NCI-H1930 (cell line): ENCODE data around the gene ACLY.
"Not testable (repeated sequence)": the region's sequence is repeated elsewhere in the genome, so short reads cannot be mapped to it uniquely, and the experiment has no call there.

Experiments
- DNase-seq, 2 experiments: peaks; one replicate each; lab custom pipeline; 2025; lab: John Stamatoyannopoulos, UW

ACLY gene

DNA sequence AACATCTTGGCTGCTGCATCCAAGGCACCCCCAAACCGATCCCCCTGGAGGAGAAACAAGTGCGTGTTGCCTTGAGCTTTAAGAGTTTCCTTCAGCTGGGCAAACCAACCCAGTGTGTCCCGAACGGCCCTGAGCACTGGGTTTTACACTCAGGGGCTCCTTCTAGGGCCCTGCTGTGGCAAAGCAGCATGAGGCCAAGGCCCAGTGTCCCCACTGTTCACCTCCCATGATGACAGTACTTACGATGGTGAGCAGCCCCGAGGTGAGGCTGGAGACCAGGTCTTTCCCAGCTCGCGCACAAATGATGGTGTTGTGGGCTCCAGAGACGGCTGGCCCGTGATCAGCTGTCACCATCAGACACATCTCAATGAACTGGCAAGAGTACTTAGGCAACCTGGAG, 47.0 kb downstream of the ACLY start:
- no peak for DNase-seq

DNA sequence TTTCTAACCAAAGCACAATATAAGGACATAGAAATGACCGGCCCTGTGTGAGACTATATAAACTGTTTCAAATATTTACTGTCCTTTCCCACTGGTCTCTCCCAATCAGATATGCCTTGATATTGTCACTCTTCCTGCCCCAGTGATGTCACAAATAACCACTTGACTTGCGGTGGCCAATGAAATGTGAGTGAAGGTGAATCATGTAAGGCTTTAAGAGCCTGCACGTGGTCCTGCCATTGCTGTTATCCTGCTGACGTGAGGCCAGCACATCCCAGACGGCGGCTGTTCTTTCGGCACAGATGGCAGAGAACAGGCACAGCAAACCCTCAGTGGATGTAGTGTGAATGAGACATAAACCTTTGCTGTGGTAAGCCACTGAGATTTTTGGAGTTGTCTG, 48.1 kb downstream of the ACLY start:
- DNase-seq = no peak

DNA sequence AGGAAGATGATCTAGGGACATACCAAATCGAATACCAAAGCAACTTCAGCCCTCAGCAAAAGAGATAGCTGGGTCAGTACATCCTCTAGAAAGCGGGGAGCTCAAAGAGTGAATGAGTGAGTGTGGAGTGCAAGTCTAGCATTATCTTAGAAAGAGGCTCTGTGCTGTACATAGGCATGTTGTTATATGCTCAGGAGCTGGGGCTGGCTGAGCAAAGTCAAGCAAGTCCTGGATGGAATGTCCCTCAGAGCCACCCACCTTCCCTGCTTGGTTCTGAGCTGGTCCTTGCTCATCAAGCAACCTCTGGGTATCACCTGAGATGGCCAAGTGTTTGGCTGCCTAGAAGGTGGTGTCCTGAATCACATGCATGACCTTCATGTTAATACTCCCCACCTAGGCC, 48.7 kb downstream of the ACLY start:
- DNase-seq = no peak

DNA sequence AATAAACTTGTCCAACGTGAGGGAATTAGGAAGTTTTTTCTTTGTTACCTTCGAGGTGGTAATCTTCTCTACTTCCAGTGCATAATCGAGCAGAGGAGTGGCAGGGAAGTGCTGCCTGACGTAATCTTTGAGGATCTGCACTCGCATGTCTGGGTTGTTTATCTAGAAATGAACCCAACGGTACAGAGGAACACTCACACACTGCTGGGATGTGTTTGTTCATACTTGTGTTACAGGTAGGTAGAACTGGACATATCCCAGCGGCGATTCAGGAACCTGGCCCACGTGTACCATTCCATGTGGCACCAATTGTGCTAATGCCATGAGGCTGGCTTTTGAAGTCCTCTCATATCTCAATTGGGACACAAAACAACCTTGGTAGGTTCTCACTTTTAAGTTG, 49.3 kb downstream of the ACLY start:
- no peak for DNase-seq

DNA sequence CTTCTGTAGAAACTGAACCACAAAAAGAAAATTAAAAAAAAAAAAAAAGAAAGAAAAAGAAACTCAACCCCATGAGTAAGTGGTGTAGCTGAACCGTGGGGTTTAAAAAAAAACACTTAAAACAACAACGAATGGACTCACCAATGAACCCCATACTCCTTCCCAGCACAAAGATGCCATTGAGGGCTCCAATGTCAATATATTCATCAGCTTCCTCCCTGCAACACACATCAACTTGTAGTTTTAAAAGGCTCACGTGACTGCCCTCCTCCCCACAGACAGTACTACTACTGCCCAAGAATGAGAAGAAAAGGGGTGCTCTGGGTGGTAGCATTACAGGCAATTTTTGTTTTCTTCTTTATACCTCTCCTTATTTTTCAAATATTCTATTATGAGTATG, 50.2 kb downstream of the ACLY start:
- DNase-seq = no peak

DNA sequence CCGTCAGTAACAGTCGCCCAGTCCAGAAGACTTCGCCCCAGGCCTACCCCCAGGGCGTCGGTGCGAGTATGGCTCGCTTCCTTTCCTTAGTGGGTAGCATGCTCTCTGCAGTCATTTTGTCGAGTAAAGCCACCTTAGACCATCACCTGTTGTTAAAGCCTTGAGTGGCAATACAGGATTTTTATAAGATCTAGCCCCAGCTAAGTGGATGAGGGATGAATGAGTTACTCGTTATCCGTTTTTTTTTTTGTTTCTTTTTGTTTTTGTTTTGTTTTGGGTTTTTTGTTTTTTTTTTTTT, 53.2 kb downstream of the ACLY start:
- no peak for DNase-seq

DNA sequence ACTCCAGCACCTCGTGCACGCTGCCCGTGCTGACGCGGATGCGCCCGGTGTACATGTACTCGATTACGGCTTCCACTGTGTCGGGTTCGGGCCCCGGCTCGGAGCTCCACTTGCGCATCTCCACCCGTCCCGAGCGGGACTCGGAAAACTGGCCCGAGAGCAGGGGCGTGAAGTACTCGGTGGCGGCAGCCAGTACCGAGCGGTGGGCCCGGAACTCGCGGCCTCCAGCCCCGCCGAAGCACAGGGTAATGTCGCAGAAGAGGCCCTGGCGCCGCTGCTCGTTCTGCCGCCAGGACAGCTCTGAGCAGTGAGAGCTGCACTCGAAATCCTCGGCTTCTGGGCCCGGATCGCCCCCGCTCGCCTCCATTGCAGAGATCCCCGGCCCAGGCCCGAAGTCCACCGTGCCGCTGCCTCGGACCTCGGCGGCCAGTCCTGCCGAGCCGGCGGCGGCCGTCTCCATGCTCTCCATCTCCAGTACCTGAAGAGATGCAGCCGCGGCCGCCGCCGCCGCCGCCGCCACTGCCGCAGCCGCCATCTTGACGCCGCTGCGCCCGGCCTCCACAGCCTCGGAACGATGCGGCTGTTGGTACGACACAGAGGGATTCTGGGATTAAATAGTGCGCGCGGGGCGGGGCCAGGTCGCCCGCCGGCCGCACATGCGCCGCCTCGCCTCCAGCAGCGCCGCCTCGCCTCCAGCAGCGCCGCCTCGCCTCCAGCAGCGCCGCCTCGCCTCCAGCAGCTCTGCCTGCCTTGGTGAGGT, 53.7 kb downstream of the ACLY start, which contains the start of gene KLHL11:
Gene KLHL11 (minus strand): TSS at position 588 of the 760 bp plus-strand sequence. CDS start 53 bp downstream, at position 535.
- peak; percentile 73 to 85 for DNase-seq

DNA sequence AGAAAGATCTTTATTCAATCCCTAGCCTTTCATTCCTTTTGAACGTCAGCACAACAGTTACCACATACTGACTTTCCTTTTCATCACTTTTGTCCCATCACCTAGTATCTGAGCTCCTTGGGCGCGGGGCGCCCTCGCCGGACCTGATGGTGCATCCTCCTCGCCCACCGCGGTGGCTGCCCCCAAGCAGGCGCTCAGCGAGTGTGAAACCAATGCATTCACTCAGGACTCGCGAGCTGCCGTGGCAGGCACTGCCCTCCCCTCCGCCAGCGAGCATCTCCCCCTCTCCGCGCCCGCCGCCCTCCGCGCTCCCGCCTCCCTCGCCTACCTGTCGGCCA, 54.3 kb downstream of the ACLY start:
- DNase-seq = no peak

DNA sequence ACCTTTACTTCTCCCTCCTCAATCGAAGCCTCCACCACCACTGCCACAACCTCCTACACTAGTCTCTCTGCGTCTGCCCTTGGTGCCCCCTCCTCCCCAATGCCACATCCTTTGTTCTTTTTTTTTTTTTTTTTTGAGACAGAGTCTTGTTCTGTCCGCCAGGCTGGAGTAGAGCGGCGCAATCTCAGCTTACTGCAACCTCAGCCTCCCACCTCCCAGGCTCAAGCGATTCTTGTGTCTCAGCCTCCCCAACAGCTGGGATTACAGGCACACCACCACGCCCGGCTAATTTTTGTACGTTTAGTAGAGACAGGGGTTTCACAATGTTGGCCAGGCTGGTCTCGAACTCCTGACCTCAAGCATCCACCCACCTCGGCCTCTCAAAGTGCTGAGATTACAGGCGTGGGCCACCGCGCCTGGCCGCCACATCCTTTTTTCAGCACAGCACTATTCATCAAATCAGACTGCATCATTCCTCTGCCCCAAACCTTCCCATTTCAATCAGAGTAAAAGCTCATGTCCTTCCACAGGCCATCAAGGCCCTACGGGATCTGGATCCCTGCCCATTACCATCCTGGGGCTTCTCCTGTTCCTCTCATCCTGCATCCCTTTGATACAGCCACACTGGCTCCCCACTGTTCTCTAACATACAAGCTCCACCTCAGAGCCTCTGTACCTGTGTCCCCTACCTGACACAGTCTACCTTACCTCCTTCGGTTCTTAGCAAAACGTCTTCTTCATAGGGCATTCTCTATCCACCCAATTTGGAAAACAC, 55.5 kb downstream of the ACLY start:
- DNase-seq = no peak

DNA sequence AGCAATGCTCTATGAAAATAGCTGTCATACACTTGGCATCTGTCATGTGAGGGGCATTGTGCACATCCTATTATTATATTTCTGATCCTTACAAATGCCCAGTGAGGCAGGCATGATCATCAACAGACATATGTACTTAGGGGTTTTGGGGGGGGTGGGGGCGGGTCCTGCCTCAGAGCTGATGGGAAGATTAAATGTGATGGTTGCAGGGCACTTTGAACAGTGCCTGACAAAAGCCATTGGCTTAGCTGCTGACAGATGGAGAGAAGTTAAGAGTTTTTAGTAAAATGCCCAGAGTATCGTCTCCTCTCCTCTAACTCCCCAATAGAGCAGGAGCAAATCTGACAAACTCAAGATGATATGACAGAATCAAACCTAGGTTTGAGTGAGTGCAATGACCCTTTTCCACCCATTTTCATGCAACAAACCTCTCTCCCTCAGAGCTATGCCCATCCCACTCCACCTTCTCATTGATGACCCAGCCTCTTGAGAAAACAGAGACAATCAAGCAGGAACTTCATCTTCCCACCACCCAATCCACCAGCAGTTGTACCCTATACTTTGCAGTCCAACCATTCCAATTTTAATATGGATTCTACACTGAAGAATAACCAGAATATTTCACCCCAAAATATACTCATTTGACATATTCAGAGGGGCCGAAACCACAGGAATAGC, 58.4 kb downstream of the ACLY start:
- no peak for DNase-seq

DNA sequence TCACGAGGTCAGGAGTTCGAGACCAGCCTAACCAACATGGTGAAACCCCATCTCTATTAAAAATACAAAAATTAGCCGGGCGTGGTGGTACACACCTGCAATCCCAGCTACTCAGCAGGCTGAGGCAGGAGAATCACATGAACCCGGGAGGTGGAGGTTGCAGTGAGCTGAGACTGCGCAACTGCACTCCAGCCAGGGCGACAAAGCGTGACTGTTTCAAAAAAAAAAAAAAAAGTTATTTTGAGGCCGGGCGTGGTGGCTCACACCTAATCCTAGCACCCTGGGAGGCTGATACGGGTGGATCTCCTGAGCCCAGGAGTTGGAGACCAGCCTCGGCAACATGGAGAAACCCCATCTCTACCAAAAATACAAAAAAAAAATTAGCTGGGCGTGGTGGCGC, 67.4 kb downstream of the ACLY start:
- DNase-seq = not testable (repeated sequence)

DNA sequence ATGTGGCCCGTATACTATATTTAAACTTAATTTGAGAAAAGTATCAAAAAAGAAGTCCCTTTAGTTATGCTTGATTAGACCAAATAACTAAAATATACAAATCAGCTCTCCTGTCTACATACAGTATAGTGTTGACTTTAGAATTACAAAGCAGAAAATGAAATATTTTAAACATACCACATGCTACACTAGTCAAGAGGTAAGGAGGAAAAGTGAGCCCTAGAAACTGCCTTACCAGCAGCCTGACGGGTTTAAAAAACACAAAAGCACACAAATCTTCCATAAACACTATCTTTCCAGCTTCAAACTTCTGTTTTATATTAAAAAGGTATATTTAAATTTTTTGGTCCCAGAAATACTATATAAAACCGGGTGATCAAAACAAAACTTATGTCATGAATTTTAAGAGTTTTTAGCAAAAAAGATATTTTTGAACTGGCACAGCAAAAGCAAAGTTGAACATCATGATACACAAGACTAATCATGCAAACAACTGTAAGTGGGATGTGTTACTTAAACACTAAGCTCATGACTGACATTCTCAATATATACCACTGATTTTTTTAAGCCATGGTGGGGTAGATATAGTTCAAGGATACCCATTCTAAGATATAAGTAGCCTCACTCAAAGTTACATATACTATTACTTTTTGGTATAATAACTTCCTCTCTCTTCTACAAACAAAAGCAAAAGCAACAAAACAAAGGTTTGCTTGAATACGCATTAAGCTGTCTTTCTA, 69.3 kb downstream of the ACLY start:
- DNase-seq = no peak

DNA sequence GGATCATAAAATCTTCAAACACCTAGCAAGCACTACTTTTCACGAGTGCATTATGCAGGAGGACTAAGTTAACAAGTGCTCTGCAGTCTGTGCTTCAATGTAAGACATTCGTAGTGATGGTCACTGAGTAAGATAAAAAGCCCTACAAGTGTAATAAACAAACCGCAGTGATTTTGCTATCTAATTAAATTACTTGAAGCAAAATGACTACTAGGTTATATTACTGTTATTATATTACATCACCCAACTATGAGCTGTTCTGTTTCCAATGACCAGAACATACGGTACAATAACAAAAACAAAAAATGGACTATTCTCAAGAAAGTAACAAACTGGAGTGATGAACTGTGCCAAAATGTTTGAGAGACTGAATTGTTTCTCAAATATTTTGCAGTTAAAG, 70.0 kb downstream of the ACLY start:
- no peak for DNase-seq

DNA sequence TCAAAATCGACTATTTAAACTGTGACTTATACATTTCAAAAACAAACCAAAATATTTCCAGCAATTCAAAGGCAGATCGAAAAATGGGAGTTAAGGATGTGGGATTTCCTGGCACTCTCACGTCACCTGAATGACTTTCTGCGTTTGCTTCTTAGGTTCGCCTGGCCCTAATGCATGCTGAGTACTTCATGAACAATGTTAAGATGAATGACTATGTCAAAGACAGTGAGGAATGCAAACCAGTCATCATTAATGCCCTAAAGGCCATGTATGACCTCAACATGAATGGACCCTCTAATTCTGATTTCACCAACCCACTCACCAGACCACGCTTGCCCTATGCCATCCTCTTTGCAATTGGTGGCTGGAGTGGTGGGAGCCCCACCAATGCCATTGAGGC, 73.8 kb downstream of the ACLY start:
- no peak for DNase-seq

DNA sequence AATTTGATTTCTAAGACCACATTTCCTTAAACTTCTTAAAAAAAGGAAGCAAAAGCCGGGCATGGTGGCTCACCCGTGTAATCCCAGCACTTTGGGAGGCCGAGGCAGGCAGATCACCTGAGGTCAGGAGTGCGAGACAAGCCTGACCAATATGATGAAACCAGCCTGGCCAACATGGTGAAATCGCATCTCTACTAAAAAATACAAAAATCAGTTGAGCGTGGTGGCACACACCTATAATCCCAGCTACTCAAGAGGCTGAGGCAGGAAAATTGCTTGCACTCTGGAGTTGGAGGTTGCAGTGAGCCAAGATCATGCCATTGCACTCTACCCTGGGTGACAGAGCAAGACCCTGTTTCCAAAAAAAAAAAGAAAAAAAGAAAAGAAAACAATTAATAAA, 78.0 kb downstream of the ACLY start:
- DNase-seq = not testable (repeated sequence)

DNA sequence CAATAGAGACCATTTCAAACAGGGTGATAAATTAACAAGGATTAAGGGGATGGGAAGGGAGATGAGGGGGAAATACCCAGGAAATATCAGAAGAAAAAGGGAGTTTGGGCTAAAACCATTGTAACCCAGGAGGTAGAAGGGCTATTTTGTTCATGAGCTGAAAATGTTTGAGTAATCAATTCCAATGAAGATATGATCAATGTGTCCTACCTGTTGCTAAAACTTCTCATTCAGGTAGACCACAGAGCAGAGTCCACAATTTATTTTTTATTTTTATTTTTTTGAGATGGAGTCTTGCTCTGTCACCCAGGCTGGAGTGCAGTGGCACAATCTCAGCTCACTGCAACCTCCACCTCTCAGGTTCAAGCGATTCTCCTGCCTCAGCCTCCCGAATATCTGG, 79.3 kb downstream of the ACLY start:
- not testable (repeated sequence) for DNase-seq

DNA sequence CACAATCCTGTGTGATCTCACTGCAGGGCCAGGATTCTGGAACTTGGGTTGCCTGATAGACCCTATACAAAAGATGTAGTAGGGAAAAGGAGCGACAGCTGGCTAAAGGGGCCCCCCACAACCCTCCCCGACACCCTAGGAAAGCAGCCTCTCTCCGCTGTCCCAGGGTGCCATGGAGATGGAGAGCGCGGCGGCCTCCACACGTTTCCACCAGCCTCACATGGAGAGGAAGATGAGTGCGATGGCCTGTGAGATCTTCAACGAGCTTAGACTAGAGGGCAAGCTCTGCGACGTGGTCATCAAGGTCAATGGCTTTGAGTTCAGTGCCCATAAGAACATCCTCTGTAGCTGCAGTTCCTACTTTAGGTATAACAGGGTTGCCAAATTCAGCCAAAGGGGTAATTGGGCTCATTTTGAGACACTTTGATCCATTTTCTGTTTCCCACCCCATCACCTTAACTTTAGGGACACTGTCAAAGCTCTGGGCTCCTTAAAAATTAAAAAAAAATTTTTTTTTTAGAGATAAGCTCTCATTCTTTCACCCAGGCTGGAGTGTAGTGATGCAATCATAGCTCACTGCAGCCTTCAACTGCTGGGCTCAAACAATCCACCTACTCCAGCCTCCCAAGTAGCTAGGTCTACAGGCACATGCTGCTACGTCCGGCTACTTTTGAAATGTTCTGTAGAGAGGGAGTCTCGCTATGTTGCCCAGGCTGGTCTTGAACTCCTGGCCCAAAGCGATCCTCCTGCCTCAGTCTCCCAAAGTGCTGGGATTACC, 80.8 kb downstream of the ACLY start, which contains the start of gene KLHL10:
Gene KLHL10 (plus strand): TSS at position 65 of the 778 bp plus-strand sequence. CDS start 108 bp downstream, at position 173.
- no peak for DNase-seq

DNA sequence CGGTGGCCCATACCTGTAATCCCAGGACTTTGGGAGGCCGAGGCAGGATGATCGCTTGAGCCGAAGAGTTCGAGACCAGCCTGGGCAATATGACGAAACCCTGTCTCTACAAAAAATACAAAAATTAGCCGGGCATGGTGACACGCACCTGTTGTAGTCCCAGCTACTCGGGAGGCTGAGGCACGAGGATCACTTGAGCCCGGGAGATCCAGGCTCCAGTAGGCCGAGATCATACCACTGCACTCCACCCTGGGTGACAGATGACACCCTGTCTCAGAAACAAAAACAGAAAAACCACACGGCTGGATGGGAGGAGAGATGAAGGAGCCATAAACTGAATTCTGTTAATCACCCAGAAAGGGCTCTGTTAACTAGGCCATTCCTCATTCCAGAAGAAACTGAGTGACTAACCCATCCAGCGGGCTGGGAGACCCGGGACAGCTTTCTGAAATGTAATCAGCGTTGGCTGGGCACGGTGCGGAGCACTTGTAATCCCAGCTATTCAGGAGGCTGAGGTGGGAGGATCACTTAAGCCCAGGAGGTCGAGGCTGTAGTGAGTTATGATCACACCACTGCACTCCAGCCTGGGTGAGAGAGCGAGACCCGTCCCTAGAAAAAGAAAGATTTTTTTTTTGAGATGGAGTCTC, 82.1 kb downstream of the ACLY start:
- no peak for DNase-seq

DNA sequence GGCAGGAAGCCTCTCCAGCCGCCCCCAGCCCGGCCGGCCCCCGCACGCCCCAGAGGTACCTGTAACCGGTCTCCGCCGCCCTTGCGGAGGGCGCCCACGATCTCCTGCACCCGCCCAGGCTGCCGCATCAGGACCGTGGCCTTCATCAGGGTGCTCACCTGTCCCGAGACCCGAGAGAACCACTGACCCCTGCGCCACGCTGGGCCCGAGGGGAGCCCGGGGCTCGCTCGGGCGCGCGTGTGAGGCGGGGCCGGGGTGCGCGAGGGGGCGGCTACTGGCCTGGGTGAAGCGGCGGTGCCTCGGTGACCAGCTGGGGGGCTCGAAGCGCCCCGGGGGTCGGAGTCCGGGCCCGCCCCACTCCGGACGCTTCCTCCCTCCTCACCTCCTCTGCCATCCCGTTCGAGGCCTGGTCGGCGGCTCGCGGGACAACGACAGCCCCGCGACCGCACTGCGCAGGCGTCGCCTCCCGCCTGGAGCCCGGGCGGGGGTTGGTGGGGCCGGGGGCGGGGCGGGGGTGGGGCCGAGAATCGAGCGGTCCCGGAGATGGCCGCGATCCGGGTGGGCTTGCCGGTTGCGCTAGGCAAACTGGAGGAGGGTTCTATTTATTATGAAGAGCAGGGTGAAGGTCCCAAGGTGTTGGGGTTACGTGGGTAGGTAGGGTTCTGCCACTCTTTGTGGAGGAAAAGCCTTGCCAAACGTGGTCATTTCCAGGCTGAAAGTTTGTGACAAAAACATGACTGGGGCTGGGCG, 82.8 kb downstream of the ACLY start, which contains the start of gene NT5C3B:
Gene NT5C3B (minus strand): TSS at position 433 of the 750 bp plus-strand sequence. CDS start 39 bp downstream, at position 394.
- peak; percentile 12 to 31 for DNase-seq

DNA sequence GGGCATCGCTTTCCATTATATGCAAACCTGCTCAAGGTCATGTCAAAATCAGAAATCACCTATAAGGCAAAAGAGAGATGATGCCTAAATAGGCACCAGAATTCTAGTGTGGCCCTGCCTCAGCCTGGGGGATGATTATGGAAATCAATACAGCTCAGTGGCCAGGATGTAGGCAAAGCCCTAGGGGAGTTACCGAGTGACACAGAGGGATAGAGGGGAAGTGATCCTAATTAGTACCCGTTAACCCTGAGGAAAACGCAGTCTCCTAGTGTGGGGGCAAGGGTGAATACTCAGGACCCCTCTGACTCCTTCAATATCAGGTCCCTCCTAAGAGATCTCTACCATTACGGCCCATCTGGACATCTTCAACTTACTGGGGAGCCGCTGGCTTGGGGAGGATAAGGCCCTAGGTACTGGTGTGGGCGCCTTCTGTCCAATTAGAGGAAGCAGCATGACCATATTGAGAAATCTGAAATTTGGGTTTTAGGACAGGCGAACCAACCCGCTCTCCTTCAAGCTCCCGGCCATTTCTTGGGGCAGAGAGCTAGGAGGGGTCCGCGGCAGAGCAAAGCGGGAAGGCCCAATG, 83.4 kb downstream of the ACLY start:
- no peak for DNase-seq
